Measurements from ENCODE around the gene PRKAG2. TPM values are rescaled to one million over a fixed set of nuclear protein-coding genes. Genes with fewer than 3 reads are reported as not detected.

Gene PRKAG2
- polyA plus RNA-seq, 4 donors, result 6.1 to 38.1 (median 33.6) TPM

DNA sequence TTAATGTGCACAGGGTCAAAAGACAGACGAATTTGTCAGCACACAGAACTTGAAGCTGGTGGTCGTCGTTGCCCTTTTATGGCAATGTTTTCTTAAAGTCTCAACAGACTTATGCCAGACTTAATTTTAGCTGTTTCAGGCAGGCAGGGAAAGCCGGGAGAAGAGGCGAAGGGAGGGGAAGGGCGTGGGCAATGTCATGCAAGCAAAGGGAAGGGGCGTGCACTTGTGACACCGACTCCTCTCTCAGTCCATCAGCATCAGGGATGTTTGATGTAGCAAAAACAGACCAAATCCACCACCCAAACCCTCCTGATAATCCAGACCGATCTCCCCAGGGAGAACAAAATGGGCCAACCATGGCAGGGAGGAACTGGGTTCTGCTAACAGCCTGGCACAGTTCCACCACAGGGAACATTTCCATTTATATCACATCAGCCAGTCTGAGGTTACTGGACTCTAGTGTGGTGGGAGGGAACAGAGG lies 239.1 kb downstream of the PRKAG2 start:
- DNase-seq (ENCODE audit: low read depth in 4 of 4, low spot score in 3 of 4), result no peak

GRCh38 chr7:151634643-151635042 lies 242.3 kb downstream of the PRKAG2 start:
- no peak for DNase-seq (ENCODE audit: low read depth in 4 of 4, low spot score in 3 of 4)

- DNase-seq (ENCODE audit: low read depth in 4 of 4, low spot score in 3 of 4), result no peak
Observed at GRCh38 chr7:151633516-151633812, 243.5 kb downstream of the PRKAG2 start.

GRCh38 chr7:151632750-151633515 lies 244.0 kb downstream of the PRKAG2 start:
- no peak for DNase-seq (ENCODE audit: low read depth in 4 of 4, low spot score in 3 of 4)

DNA sequence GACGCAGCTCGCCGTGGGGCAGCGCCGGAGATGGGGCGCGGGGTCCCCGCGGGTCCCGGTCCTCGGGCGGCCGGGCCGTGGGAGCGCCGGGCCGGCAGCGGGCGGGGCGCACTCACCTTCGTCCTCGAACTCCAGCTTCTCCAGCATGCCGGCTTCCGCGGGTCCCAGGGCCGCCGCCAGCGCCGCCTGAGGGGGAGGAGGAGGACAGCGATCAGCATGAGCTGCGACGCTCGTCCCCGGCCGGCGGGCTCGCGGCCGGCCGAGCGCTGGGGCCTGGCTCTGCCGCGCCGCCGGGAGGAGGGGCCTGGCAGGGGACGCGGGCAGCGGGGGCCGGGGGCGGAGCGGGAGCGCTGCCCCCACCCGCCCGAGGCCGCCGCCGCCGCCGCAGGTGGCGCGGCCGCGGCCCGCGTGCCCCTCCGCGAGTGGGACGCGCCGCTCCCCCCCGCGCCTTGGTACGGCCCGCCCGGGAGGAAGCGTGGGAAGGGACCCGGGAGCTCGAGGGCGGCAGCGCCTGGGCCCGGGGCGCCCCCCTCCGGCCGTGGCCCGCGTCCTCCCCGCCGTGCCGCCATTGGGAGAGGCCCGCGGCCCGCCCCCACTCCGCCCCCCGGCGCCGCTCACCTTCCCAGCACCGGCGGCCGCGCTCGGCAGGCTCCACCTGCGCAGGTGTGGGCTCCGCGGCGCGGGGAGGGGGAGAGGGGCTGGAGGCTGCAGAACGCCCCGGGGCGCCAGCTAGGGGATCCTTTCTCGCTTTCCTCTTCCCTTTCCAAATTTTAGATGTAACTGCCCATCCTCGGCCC lies 244.8 kb downstream of the PRKAG2 start:
- peak in 3 of 4 donors; percentile 56 to 66 (median 59) for DNase-seq (ENCODE audit: low read depth in 4 of 4, low spot score in 3 of 4)

DNA sequence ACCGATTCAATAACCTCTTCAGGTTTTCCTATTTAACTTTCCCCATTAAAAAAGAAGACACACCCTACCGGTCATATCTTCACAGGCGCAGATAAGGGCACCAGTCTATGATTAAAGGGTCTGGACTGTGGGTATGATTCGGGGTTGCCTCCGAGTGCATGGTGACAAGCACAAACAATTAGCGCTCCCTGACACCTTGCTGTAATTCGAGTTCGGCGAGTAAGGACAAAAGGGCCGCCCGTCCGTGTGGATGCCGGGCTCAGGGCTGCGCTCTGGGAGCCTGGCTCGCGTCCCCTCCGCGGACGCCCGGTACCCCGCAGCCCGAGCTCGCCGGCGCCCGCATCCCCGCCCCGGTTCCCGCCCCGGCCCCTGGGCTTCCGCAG lies 245.4 kb downstream of the PRKAG2 start:
- peak in 1 of 4 donors; percentile 17 for DNase-seq (ENCODE audit: low read depth in 4 of 4, low spot score in 3 of 4)

DNA sequence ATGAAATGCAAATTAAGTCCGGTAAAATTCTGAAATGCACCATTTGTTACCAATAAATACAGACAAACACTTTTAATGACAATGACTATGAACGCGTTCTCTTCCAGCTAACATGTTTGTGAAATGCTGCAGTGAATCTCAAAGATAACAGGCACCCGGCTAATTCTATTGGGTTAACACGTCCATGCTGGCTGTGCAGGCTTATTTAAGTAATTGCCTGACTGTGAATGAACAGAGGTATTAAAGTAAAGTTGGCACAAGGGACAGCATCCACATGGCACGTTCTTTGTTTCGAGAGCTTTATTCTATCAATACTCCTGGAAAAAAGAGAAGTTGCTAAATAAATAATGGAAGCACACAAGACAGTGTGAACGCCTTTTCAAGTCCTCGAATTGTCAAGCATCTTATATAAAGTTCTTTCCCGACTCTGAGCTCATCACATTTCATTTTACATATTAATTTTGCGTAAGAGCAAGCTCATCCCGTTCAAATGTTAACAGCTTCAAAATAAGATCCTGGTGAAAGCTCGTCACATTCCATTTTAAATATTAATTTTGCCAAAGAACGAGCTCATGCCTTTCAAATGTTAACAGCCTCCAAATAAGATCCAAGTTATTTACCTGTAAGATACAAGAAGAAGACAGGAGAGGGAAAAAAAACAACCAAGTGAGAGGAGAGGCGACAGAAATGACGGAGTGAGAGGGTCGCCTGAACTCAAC lies 245.9 kb downstream of the PRKAG2 start:
- DNase-seq (ENCODE audit: low read depth in 4 of 4, low spot score in 3 of 4), result no peak

DNA sequence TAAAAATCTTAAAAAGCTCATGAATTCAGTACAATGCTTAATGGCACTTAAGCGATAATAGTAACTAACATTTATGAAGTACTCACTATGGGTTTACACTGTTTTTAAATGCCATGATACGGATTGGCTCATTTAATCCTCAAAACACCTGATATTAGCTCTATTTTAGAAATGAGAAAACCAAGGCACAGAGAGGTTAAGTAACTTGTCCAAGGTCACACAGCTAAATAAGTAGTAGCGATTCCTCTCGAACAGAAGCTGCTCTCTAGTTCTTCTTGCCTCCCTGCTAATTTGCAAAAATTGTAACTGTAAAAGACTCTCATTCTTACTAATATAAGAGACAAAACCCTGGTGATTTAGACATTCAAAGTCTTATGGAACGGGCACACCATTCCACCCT lies 246.6 kb downstream of the PRKAG2 start:
- no peak for DNase-seq (ENCODE audit: low read depth in 4 of 4, low spot score in 3 of 4)

GRCh38 chr7:151629713-151630272 lies 247.1 kb downstream of the PRKAG2 start:
- no peak for DNase-seq (ENCODE audit: low read depth in 4 of 4, low spot score in 3 of 4)

- no peak for DNase-seq (ENCODE audit: low read depth in 4 of 4, low spot score in 3 of 4)
Observed at GRCh38 chr7:151628846-151629604, 247.9 kb downstream of the PRKAG2 start.

- peak in 1 of 4 donors; percentile 29 for DNase-seq (ENCODE audit: low read depth in 4 of 4, low spot score in 3 of 4)
Observed at GRCh38 chr7:151626422-151627115, 250.3 kb downstream of the PRKAG2 start.

DNA sequence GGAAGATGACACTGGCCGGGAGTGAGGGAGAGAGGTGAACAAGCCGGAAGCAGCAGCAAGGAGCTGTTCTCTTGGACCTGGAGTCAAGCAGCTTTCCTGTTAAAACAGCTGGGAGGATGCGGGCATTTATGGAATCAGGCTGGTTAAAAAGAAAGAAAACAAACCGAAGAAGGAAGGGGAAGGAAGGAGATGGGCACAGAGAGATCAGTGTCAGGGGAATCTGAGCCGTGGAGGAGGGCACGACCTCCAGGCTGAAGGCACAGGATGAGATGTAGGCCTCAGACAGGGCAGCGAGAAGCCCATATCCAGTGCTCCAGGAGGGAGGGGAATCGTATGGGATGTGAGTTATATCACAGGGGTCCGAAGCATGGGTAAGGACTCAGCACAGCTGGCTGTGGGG lies 251.3 kb downstream of the PRKAG2 start:
- DNase-seq (ENCODE audit: low read depth in 4 of 4, low spot score in 3 of 4), result peak in 1 of 4 donors; percentile 17

DNA sequence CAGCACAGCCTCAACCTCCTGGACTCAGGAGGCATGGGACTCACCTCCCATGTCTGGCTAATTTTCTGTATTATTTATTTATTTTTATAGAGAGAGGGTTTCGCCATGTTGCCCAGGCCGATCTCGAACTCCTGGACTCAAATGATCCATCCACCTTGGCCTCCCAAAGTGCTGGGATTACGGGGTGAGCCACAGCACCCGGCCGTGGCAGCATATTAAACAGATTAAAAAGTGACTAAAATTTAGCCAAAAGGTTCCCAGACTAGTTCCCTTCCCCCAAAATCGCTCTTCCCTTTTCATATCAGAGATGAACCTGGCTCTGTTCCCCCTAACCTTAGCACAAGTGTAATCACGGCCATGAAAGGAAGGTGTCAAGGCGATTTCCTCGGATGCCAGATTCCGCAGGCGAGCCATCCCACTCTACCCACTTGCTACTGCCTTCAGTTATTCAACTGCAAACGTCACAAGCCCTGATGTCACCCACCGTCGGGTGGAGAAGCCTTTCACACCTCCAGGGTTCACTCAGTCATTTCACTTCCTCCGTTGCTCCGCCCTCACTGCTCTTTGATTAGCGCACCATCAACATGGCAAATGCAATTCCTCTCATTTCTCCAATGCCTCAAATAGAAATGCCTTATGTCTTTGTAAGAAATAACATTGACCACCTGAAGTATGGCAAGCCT lies 252.5 kb downstream of the PRKAG2 start:
- DNase-seq (ENCODE audit: low read depth in 4 of 4, low spot score in 3 of 4), result no peak

- DNase-seq (ENCODE audit: low read depth in 4 of 4, low spot score in 3 of 4), result no peak
Observed at GRCh38 chr7:151623766-151624165, 253.1 kb downstream of the PRKAG2 start.

DNA sequence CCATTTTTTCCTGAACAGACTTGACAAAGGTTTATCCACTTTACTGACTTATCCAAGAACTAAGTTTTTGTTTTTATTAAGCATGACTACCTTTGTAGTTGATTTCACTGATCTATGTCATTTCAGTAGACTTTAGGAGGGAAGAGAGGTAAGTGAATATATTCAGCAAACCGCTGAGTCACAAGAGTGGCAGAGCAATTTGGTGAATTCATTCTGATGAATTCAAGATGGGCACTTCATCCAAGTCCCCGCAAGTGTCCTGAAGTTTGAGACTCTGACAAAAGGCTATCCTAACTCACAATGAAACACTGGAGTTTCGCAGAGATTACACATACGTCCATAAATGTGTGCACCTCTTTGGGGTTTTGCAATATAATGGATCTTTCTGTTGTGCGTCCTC lies 255.0 kb downstream of the PRKAG2 start:
- no peak for DNase-seq (ENCODE audit: low read depth in 4 of 4, low spot score in 3 of 4)

- DNase-seq (ENCODE audit: low read depth in 4 of 4, low spot score in 3 of 4), result no peak
Observed at GRCh38 chr7:151616443-151617213, 260.3 kb downstream of the PRKAG2 start.

- DNase-seq (ENCODE audit: low read depth in 4 of 4, low spot score in 3 of 4), result no peak
Observed at GRCh38 chr7:151615784-151616183, 261.1 kb downstream of the PRKAG2 start.

DNA sequence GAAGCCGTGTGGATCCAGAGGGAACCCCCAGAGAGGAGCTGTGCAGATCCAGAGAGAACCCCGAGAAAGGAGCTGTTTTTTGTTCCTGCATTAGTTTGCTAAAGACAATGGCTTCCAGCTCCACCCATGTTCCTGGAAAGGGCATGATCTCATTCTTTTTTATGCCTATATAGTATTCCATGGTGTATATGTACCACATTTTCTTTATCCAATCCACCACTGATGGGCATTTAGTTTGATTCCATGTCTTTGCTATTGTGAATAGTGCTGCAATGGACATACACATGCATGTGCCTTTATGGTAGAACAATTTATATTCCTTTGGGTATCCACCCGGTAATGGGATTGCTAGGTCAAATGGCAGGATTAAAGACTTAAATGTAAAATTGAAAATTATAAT lies 261.9 kb downstream of the PRKAG2 start:
- DNase-seq (ENCODE audit: low read depth in 4 of 4, low spot score in 3 of 4), result no peak

Measured in left renal pelvis (tissue), 4 donors.